GM21515 (cell line): ENCODE measurements around the gene FMNL3.
"Not testable (repeated sequence)": the region's sequence is repeated elsewhere in the genome, so short reads cannot be mapped to it uniquely, and the experiment has no call there.

Experiments used
- ATAC-seq: cut with Tn5 transposase; IDR thresholded peaks from one replicate; pipeline ENCODE4 v1.9.1; 2021; ENCODE audit not compliant: unreplicated experiment

FMNL3 gene

GRCh38 chr12:49609875-49610154 is 97.4 kb downstream of the FMNL3 start:
- no peak for ATAC-seq

GRCh38 chr12:49609059-49609874 is 97.9 kb downstream of the FMNL3 start:
- no peak for ATAC-seq

- ATAC-seq, result not testable (repeated sequence)
These were observed 101.7 kb downstream of the FMNL3 start, which contains the start of gene FAM186B for GRCh38 chr12:49605539-49605938. Gene FAM186B, minus strand, starts transcription at chr12:49605639. Its CDS starts 162 bp downstream, at chr12:49605477.

- no peak for ATAC-seq
These were observed 102.3 kb downstream of the FMNL3 start for GRCh38 chr12:49604856-49605255.

- no peak for ATAC-seq
These were observed 103.5 kb downstream of the FMNL3 start for GRCh38 chr12:49603721-49604120.

GRCh38 chr12:49599961-49600360 is 107.2 kb downstream of the FMNL3 start:
- no peak for ATAC-seq

GRCh38 chr12:49598527-49598926 is 108.7 kb downstream of the FMNL3 start:
- no peak for ATAC-seq

GRCh38 chr12:49588721-49589516 is 118.3 kb downstream of the FMNL3 start:
- no peak for ATAC-seq

GRCh38 chr12:49588281-49588680 is 118.9 kb downstream of the FMNL3 start:
- ATAC-seq, result no peak

- no peak for ATAC-seq
These were observed 119.9 kb downstream of the FMNL3 start for GRCh38 chr12:49587174-49587908.
